CD14-positive monocyte (primary cell): ENCODE results near the gene CETP. TPM values are rescaled to one million over a fixed set of nuclear protein-coding genes. Genes with fewer than 3 reads are reported as not detected.

Experiments used
- DNase-seq, 3 donors: peaks; one replicate each; pipeline ENCODE4 v3.0.0-alpha.2; 2011 to 2022
- H2AFZ ChIP-seq: 2 replicates; pipeline ENCODE4 v1.6.0; 2012; ENCODE audit warnings: mild to moderate bottlenecking, low read depth, low read length, inconsistent platforms; ENCODE audit not compliant: insufficient read depth, poor library complexity, severe bottlenecking
- H3K27ac ChIP-seq, 2 donors: 1 replicate in 1 of 2; 2 replicates in 1 of 2; pipeline ENCODE4 v1.5.1; 2012 to 2013; ENCODE audit warnings: low read length in 2 of 2, control low read depth in 1 of 2, inconsistent platforms in 1 of 2, low read depth in 1 of 2, mild to moderate bottlenecking in 1 of 2
- H3K27me3 ChIP-seq, 2 donors: one replicate each; pipeline versions ENCODE4 v1.6.0 to v1.6.1; 2011 to 2013; ENCODE audit warnings: low read length in 2 of 2; ENCODE audit not compliant: control insufficient read depth in 2 of 2, insufficient read depth in 2 of 2
- H3K36me3 ChIP-seq, 2 donors: replicated peaks in 1 of 2; 1 replicate in 1 of 2; 2 replicates in 1 of 2; pipeline versions ENCODE4 v1.5.1 to v1.6.1; 2012 to 2013; ENCODE audit warnings: low read length in 2 of 2, control low read depth in 1 of 2, inconsistent platforms in 1 of 2, mild to moderate bottlenecking in 1 of 2; ENCODE audit not compliant: insufficient read depth in 2 of 2, control insufficient read depth in 1 of 2
- H3K4me1 ChIP-seq, 2 donors: 1 replicate in 1 of 2; 2 replicates in 1 of 2; pipeline versions ENCODE4 v1.5.1 to v1.6.1; 2012 to 2013; ENCODE audit warnings: low read length in 2 of 2, control low read depth in 1 of 2, inconsistent platforms in 1 of 2, mild to moderate bottlenecking in 1 of 2, moderate library complexity in 1 of 2; ENCODE audit not compliant: insufficient read depth in 2 of 2, control insufficient read depth in 1 of 2
- H3K4me2 ChIP-seq: replicated peaks from 2 replicates; pipeline ENCODE3; 2012; ENCODE audit warnings: low read length, moderate library complexity, mild to moderate bottlenecking; ENCODE audit not compliant: poor library complexity, severe bottlenecking; ENCODE audit errors: extremely low read depth
- H3K4me3 ChIP-seq, 3 experiments: fragments of 200-600 bp in 1 of 3; sonication (generic) in 1 of 3; replicated peaks in 1 of 3; 1 replicate in 2 of 3; 2 replicates in 1 of 3; pipeline ENCODE4 v1.5.1; 2011 to 2013; ENCODE audit warnings: low read length in 3 of 3, mild to moderate bottlenecking in 3 of 3, control low read depth in 2 of 3, low read depth in 2 of 3, inconsistent platforms in 1 of 3, moderate library complexity in 1 of 3
- H3K79me2 ChIP-seq: 2 replicates; pipeline ENCODE4 v1.6.0; 2012; ENCODE audit warnings: mild to moderate bottlenecking, control low read depth, inconsistent platforms, low read length, moderate library complexity; ENCODE audit not compliant: insufficient read depth
- H3K9ac ChIP-seq: 2 replicates; pipeline ENCODE4 v1.6.0; 2017; ENCODE audit warnings: low read length, mild to moderate bottlenecking; ENCODE audit not compliant: insufficient read depth, poor library complexity, severe bottlenecking
- H3K9me3 ChIP-seq, 2 donors: replicated peaks in 1 of 2; 1 replicate in 1 of 2; 2 replicates in 1 of 2; pipeline versions ENCODE4 v1.5.1 to v1.6.1; 2012 to 2013; ENCODE audit warnings: low read length in 2 of 2, control low read depth in 1 of 2; ENCODE audit not compliant: control insufficient read depth in 1 of 2, insufficient read depth in 1 of 2
- H4K20me1 ChIP-seq: 2 replicates; pipeline ENCODE4 v1.6.0; 2012; ENCODE audit warnings: mild to moderate bottlenecking, low read length, control low read depth, moderate library complexity; ENCODE audit not compliant: insufficient read depth
- H3K27ac Mint-ChIP-seq, 7 donors: one replicate each; pipeline ENCODE4 v1.8.0; 2020; ENCODE audit warnings: mild to moderate bottlenecking in 7 of 7, mixed read lengths in 7 of 7, moderate library complexity in 6 of 7, inconsistent platforms in 2 of 7
- H3K27me3 Mint-ChIP-seq, 3 donors: one replicate each; pipeline ENCODE4 v1.8.0; 2021 to 2022; ENCODE audit warnings: low read depth in 3 of 3, mild to moderate bottlenecking in 3 of 3, mixed read lengths in 3 of 3, moderate library complexity in 3 of 3, inconsistent platforms in 1 of 3
- H3K36me3 Mint-ChIP-seq, 2 donors: one replicate each; pipeline ENCODE4 v1.8.0; 2020; ENCODE audit warnings: mixed read lengths in 2 of 2, inconsistent platforms in 1 of 2, mild to moderate bottlenecking in 1 of 2
- H3K4me1 Mint-ChIP-seq: one replicate; pipeline ENCODE4 v1.8.0; 2020; ENCODE audit warnings: mild to moderate bottlenecking, mixed read lengths
- H3K4me3 Mint-ChIP-seq, 2 donors: one replicate each; pipeline ENCODE4 v1.8.0; 2020; ENCODE audit warnings: mild to moderate bottlenecking in 2 of 2, mixed read lengths in 2 of 2, moderate library complexity in 1 of 2
- H3K9me3 Mint-ChIP-seq, 7 donors: one replicate each; pipeline ENCODE4 v1.8.0; 2020 to 2022; ENCODE audit warnings: mixed read lengths in 7 of 7, mild to moderate bottlenecking in 6 of 7, moderate library complexity in 6 of 7, inconsistent platforms in 2 of 7
- CTCF ChIP-seq: fragments of 200-600 bp; IDR thresholded peaks from one replicate; pipeline ENCODE4 v1.8.0; 2022; ENCODE audit warnings: antibody characterized with exemption, mild to moderate bottlenecking
- WGBS: methylation state at CpG from one replicate; pipeline ENCODE4 v1.1.5; 2013; ENCODE audit warnings: missing lambda C conversion rate; ENCODE audit not compliant: insufficient coverage; 5-methylcytosine and 5-hydroxymethylcytosine counted together
- intact Hi-C, 2 donors: fragments of 100-400 bp; cut with micrococcal nuclease; formaldehyde crosslinking; loops; one replicate each; pipeline versions ENCODE4 v1.15.0 to v1.15.1; 2023
- polyA plus RNA-seq, 3 donors: library from polyadenylated mRNA; depleted of rRNA in 1 of 3; unstranded in 2 of 3; stranded (reverse) in 1 of 3; fragments of 300-500 nt in 2 of 3; fragments of >200 nt in 1 of 3; fragmentation: Illumina TruSeq in 2 of 3; gene quantifications; 1 replicate in 2 of 3; 2 replicates in 1 of 3; pipeline ENCODE4 v1.2.3, GENCODE V29; 2012 to 2021

CETP gene
- polyA plus RNA-seq, 3 donors, result 0.61 to 2.1 (median 1.3) TPM

GRCh38 chr16:56953006-56953405 lies 8.7 kb upstream of the CETP start:
- peaks cover 11% of the 10 kb centered on the region for H4K20me1 ChIP-seq
- Mint-ChIP-seq H3K4me1 (peaks cover 25% of the 10 kb centered on the region), H3K27me3 (peaks cover 0 to 5% (median 0%) of the 10 kb centered on the region in 3 donors), H3K4me3 (no peak overlapping the region), H3K9me3 (no peaks in the 10 kb centered on the region), H3K27ac (peak overlapping the region in 3 of 7 donors; percentile 23 to 50 (median 30)), H3K36me3 (peaks cover 5 to 8% of the 10 kb centered on the region in 2 donors)
- no peak for TF ChIP-seq CTCF
- no peak overlapping the region for H2AFZ ChIP-seq
- no peak overlapping the region for H3K4me2 ChIP-seq
- no peak overlapping the region for H3K9ac ChIP-seq
- no peak for DNase-seq
- no peaks in the 10 kb centered on the region for H3K9me3 ChIP-seq
- H3K79me2 ChIP-seq, result no peaks in the 10 kb centered on the region
- H3K36me3 ChIP-seq, result peaks cover 0 to 6% of the 10 kb centered on the region in 2 donors
- intact Hi-C loops, result no loop called here
- H3K4me1 ChIP-seq, result peaks cover 23% of the 10 kb centered on the region in 2 donors
- H3K27ac ChIP-seq, result no peak overlapping the region
- H3K4me3 ChIP-seq, result no peak overlapping the region
- 75% methylated on average over 6 of the region's 6 CpGs for WGBS
- H3K27me3 ChIP-seq, result no peaks in the 10 kb centered on the region

DNA sequence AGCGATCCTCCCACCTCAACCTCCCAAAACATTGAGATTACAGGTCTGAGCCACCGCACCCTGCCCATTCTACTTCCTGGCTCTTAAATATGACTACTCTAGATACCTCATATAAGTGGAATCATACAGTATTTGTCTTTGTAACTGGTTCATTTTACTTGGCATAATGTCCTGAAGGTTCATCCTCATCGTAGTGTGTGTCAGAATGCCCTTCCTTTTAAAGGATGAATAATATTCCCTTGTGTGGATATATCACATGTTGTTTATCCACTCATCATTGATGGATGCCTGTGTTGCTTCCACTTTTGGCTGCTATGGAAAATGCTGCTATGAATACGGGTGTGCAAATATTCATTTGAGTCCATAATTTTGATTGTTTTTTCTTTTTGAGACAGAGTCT lies 5.7 kb upstream of the CETP start:
- no peaks in the 10 kb centered on the region for H4K20me1 ChIP-seq
- no peak for DNase-seq
- H3K4me1 Mint-ChIP-seq, result peaks cover 21% of the 10 kb centered on the region
- intact Hi-C loops, result no loop called here
- peaks cover 0 to 9% (median 0%) of the 10 kb centered on the region in 3 donors for H3K27me3 Mint-ChIP-seq
- no peaks in the 10 kb centered on the region for H3K9me3 ChIP-seq
- H3K79me2 ChIP-seq, result no peaks in the 10 kb centered on the region
- no peak overlapping the region for H3K4me2 ChIP-seq
- H3K27me3 ChIP-seq, result no peaks in the 10 kb centered on the region
- no peak for TF ChIP-seq CTCF
- H2AFZ ChIP-seq, result no peak overlapping the region
- peaks cover 19 to 22% of the 10 kb centered on the region in 2 donors for H3K4me1 ChIP-seq
- no peak overlapping the region for H3K27ac Mint-ChIP-seq
- no peaks in the 10 kb centered on the region for H3K36me3 Mint-ChIP-seq
- no peak overlapping the region for H3K4me3 Mint-ChIP-seq
- no peaks in the 10 kb centered on the region for H3K9me3 Mint-ChIP-seq
- H3K36me3 ChIP-seq, result no peaks in the 10 kb centered on the region
- H3K9ac ChIP-seq, result no peak overlapping the region
- WGBS, result 100% methylated on average over 2 of the region's 4 CpGs
- no peak overlapping the region for H3K4me3 ChIP-seq
- no peak overlapping the region for H3K27ac ChIP-seq
